Sigmoid colon (tissue), 7 donors: ENCODE measurements around the gene FBLN2. TPM values are rescaled to one million over a fixed set of nuclear protein-coding genes. Genes with fewer than 3 reads are reported as not detected.
A peak's percentile ranks its signal among the peaks of the same experiment; 100 is the strongest.

Experiments
- DNase-seq: peaks from one replicate; pipeline ENCODE4 v3.0.0-alpha.2; 2019
- H3K27ac ChIP-seq, 4 donors: fragments of 200-600 bp; sonication (generic); one replicate each; pipeline ENCODE4 v1.5.1; 2016 to 2019; ENCODE audit warnings: mild to moderate bottlenecking in 1 of 4
- H3K27me3 ChIP-seq, 3 donors: fragments of 200-600 bp; sonication (generic); one replicate each; pipeline ENCODE4 v1.5.1; 2019; ENCODE audit warnings: mild to moderate bottlenecking in 1 of 3
- H3K36me3 ChIP-seq, 4 donors: fragments of 200-600 bp; sonication (generic); one replicate each; pipeline ENCODE4 v1.5.1; 2016 to 2019
- H3K4me1 ChIP-seq, 4 donors: fragments of 200-600 bp; sonication (generic); one replicate each; pipeline ENCODE4 v1.5.1; 2017 to 2019
- H3K4me3 ChIP-seq, 4 donors: fragments of 200-600 bp; sonication (generic); one replicate each; pipeline ENCODE4 v1.5.1; 2017 to 2019; ENCODE audit warnings: mild to moderate bottlenecking in 2 of 4, moderate library complexity in 1 of 4
- H3K9me3 ChIP-seq, 4 donors: fragments of 200-600 bp in 3 of 4; sonication (generic) in 3 of 4; one replicate each; pipeline versions ENCODE4 v1.5.1 to v1.6.1; 2013 to 2019
- EP300 ChIP-seq, 4 donors: sonication (generic); formaldehyde crosslinking; IDR thresholded peaks; one replicate each; pipeline ENCODE4 v1.6.1; 2017; ENCODE audit warnings: antibody characterized with exemption in 4 of 4
- POLR2A ChIP-seq, 2 donors: fragments of 450-650 bp; IDR thresholded peaks; one replicate each; pipeline ENCODE4 v1.6.1; 2016; ENCODE audit warnings: antibody characterized with exemption in 2 of 2, mild to moderate bottlenecking in 2 of 2, moderate library complexity in 2 of 2
- POLR2AphosphoS5 ChIP-seq, 4 donors: sonication (generic); formaldehyde crosslinking; IDR thresholded peaks; one replicate each; pipeline ENCODE4 v1.6.1; 2017; ENCODE audit warnings: antibody characterized with exemption in 4 of 4
- WGBS, 2 donors: extraction: QIAGEN DNeasy Blood & Tissue Kit; methylation state at CpG; one replicate each; pipeline ENCODE4 v1.1.7; 2013; 5-methylcytosine and 5-hydroxymethylcytosine counted together
- intact Hi-C: fragments of 100-400 bp; cut with DNase I; formaldehyde crosslinking; loops from one replicate; pipeline ENCODE4 v1.15.1; 2023
- polyA plus RNA-seq, 3 donors: library from polyadenylated mRNA; stranded (reverse); fragments of 200-250 nt; gene quantifications; one replicate each; pipeline ENCODE4 v1.2.3, GENCODE V29; 2013
- total RNA-seq, 4 donors: library from RNA; depleted of rRNA; stranded (reverse); fragments of >200 nt; gene quantifications; one replicate each; pipeline ENCODE4 v1.1.0, GENCODE V29; 2016
- TF ChIP-seq, protein P1 (sequence below), 4 experiments: fragments of 450-650 bp in 3 of 4; fragments of 200-600 bp in 1 of 4; IDR thresholded peaks; one replicate each; pipeline ENCODE4 v1.5.1; 2016 to 2019; ENCODE audit warnings: antibody characterized with exemption in 4 of 4, mild to moderate bottlenecking in 3 of 4, moderate library complexity in 2 of 4
- donor health status: healthy with polysubstance abuse.
- donor health status: Bipolar disorder and iron deficiency.
- donor health status: healthy.

Gene FBLN2
- total and polyA plus RNA-seq, 7 donors = 1.2 to 134 (median 18.7) TPM

DNA sequence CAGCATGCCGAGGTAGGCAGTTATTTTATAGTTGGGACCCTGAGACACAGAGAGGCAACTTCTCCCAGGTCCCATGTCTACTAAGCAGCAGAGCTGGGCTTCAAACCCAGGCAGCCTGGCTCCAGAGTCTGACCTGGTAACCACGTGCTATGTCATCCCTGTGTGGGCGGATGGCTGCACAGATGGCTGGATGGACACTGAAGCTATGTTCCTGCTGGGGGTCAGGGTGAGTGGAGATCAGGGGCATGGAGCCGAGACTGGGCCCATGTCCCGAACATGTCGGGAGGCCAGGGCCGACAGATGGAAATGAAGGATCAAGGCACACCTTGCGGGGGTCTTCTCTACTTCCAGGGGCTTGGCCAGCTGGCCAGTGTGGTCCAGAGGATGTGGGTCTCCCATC is 9.3 kb upstream of the FBLN2 start:
- peaks cover 0 to 2% (median under 1%) of the 10 kb centered on the region in 4 donors for H3K9me3 ChIP-seq
- intact Hi-C loops = no loop called here
- H3K27me3 ChIP-seq = no peaks in the 10 kb centered on the region
- H3K36me3 ChIP-seq = no peaks in the 10 kb centered on the region
- H3K27ac ChIP-seq = peak overlapping the region in 2 of 4 donors; percentile 27 to 65
- H3K4me3 ChIP-seq = no peak overlapping the region
- no peak for DNase-seq
- TF ChIP-seq, protein P1, sequence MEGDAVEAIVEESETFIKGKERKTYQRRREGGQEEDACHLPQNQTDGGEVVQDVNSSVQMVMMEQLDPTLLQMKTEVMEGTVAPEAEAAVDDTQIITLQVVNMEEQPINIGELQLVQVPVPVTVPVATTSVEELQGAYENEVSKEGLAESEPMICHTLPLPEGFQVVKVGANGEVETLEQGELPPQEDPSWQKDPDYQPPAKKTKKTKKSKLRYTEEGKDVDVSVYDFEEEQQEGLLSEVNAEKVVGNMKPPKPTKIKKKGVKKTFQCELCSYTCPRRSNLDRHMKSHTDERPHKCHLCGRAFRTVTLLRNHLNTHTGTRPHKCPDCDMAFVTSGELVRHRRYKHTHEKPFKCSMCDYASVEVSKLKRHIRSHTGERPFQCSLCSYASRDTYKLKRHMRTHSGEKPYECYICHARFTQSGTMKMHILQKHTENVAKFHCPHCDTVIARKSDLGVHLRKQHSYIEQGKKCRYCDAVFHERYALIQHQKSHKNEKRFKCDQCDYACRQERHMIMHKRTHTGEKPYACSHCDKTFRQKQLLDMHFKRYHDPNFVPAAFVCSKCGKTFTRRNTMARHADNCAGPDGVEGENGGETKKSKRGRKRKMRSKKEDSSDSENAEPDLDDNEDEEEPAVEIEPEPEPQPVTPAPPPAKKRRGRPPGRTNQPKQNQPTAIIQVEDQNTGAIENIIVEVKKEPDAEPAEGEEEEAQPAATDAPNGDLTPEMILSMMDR (IDR thresholded peaks at IDR 0.05) = no peak
- no peak for TF ChIP-seq POLR2A (IDR thresholded peaks at IDR 0.05)
- no peak for TF ChIP-seq EP300 (IDR thresholded peaks at IDR 0.05)
- no peak for TF ChIP-seq POLR2AphosphoS5 (IDR thresholded peaks at IDR 0.05)
- H3K4me1 ChIP-seq = no peaks in the 10 kb centered on the region
- WGBS, 2 donors = 85 to 86% methylated on average over 8 of the region's 8 CpGs

DNA sequence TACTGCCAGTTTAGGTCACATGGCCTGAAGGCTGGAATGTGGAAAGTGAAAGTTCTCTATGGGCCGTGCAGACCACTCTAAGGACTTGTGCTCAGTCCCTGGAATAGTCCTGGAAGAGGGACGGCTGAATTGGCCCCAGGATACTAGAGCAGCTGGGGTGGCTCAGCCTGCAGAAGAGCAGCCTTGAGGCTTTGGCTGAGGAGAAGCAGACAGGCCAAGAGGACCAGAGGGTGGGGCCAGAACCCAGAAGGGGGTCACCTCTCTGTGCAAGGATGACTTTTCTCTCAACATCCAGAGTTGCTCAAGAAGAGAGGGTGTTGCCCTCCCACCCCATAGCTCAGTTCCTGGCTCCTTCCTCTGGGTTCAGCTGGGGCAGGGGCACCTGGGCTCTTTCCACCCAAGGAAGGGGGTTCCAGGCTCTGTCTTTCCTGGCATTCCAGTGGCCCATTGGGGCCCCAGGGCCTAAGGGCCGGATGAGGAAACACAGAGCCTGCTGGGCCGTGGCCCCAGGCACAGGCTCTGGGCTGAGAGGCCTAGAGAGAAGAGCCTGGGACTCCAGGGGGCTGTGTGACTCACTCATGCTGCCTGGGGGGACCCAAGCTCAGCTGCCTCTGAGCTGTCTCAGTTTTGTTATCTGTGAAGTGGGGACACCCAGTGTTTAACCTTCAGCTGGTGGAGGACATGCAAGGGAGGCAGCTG is 8.5 kb upstream of the FBLN2 start:
- 69 to 72% methylated on average over 4 of the region's 4 CpGs for WGBS, 2 donors
- Histone ChIP-seq H3K36me3 (no peaks in the 10 kb centered on the region), H3K9me3 (peaks cover 0 to 2% (median under 1%) of the 10 kb centered on the region in 4 donors), H3K27ac (peak overlapping the region in 3 of 4 donors; percentile 27 to 65 (median 59)), H3K27me3 (no peaks in the 10 kb centered on the region), H3K4me1 (no peaks in the 10 kb centered on the region), H3K4me3 (no peak overlapping the region)
- DNase-seq = peak; percentile 81
- intact Hi-C loops = no loop called here
- TF ChIP-seq, protein P1 (IDR thresholded peaks at IDR 0.05) = no peak
- TF ChIP-seq EP300 (IDR thresholded peaks at IDR 0.05) (no peak), POLR2AphosphoS5 (IDR thresholded peaks at IDR 0.05) (peak in 1 of 4 donors; percentile 34)

GRCh38 chr3:13541691-13542090 is 7.2 kb upstream of the FBLN2 start:
- 37 to 49% methylated on average over 3 of the region's 3 CpGs for WGBS, 2 donors
- intact Hi-C loops = no loop called here
- Histone ChIP-seq H3K36me3 (no peaks in the 10 kb centered on the region), H3K27me3 (no peaks in the 10 kb centered on the region), H3K4me1 (no peaks in the 10 kb centered on the region), H3K9me3 (peaks cover 0 to 2% (median under 1%) of the 10 kb centered on the region in 4 donors), H3K4me3 (no peak overlapping the region), H3K27ac (no peak overlapping the region)
- no peak for DNase-seq
- TF ChIP-seq, protein P1 (IDR thresholded peaks at IDR 0.05) = no peak
- TF ChIP-seq EP300 (IDR thresholded peaks at IDR 0.05) (no peak), POLR2AphosphoS5 (IDR thresholded peaks at IDR 0.05) (no peak), POLR2A (IDR thresholded peaks at IDR 0.05) (no peak)

- Histone ChIP-seq H3K4me3 (no peak overlapping the region), H3K4me1 (no peaks in the 10 kb centered on the region), H3K9me3 (peaks cover 0 to 2% (median under 1%) of the 10 kb centered on the region in 4 donors), H3K27me3 (no peaks in the 10 kb centered on the region), H3K27ac (no peak overlapping the region), H3K36me3 (no peaks in the 10 kb centered on the region)
- TF ChIP-seq, protein P1 (IDR thresholded peaks at IDR 0.05) = no peak
- TF ChIP-seq EP300 (IDR thresholded peaks at IDR 0.05) (no peak), POLR2AphosphoS5 (IDR thresholded peaks at IDR 0.05) (no peak), POLR2A (IDR thresholded peaks at IDR 0.05) (no peak)
- WGBS, 2 donors = 76 to 88% methylated on average over 3 of the region's 3 CpGs
- intact Hi-C loops = no loop called here
- no peak for DNase-seq
Measured at GRCh38 chr3:13542142-13542541, 6.8 kb upstream of the FBLN2 start.
